GM21390 (cell line): ENCODE results near the gene CNNM4.

Experiments used
- ATAC-seq: cut with Tn5 transposase; IDR thresholded peaks from one replicate; pipeline ENCODE4 v1.9.1; 2021; ENCODE audit not compliant: unreplicated experiment

CNNM4 gene

DNA sequence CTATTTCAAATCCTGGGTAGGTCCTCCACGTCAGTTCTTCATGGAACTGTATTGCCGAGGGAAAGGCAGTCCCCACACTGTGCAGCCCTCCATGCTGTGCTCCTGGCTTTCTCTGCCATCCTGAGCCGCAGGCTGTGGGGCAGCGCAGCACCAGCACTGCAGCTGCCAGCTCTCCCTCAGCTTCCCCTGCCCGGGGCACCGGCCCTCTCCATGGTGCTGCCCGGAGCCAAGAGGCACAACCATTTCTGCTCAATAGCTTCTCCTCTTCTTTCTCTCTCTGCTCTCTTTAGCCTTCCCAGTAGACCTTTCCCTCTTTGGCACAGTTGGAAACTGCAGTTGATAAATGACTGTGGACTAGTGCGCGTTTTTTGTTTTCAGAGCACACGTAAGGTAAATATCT lies 71.0 kb downstream of the CNNM4 start:
- no peak for ATAC-seq

DNA sequence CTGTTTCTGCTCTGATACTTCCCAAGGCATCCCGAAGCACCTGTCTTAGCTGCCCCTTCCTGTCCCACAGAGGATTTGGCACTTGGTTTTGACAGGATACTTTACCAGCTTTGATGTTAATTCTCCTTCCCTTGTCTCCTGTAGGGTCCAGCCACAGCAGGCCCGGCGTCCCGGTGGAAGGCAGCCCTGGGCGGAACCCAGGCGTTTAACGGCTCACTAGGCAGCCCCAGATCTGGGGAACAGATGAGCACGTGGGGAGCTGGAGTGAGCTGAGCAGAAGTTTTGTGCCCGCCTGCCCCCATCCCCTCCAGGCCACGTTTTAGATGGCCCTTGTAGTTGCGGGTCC lies 71.7 kb downstream of the CNNM4 start:
- no peak for ATAC-seq

DNA sequence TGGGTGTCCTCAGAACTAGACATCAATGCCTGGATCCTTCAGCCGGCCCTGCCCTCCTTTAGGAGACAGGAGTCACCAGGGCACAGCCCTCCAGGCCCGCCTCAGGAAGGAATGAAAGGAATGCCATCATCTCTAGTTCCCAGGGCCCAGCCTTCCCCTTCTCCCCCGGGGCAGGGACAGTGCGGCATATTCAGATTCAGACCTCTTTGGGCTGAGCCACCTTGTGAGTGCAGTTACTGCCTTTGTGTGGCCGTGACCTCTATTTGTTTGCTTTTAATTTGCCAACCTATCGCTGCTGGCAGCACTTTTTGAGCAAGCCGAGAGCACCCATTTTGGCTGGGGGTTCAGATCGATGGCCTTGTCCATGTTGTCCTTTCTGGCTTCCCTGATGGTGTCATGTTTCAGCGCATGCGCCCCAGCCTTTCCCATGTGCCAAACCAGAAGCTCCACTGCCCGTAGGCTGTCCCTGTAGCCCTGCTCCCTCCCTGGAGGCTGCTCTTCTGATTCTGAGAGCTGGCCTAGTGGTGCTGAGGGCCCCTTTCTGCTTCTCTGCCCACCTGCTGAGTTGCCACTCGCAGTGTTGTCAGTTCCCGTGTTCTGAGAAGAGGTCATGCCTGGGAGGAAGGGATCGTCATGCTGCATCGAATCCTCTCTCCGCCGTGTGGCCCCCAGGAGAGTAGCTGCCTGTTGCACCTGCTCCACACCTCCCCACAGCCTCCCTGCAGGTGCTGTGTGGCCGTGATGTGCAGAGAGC lies 72.2 kb downstream of the CNNM4 start:
- no peak for ATAC-seq

DNA sequence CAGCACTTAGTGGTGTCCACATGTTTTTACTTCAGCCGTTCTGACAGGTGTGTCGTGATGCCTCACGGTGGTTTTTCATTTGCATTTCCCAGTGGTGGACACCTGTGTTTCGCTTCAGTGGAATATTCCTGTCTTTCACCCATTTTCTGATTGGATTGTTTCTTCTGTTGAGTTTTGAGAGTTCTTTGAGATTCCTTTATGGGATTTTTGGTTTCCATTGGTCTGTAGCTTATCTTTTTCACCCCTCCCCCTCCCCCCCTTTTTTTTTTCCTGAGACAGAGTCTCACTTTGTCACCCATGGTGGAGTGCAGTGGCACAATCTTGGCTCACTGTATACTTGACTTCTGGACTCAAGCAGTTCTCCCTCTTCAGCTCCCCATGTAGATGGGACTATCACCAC lies 75.1 kb downstream of the CNNM4 start:
- ATAC-seq, result no peak

DNA sequence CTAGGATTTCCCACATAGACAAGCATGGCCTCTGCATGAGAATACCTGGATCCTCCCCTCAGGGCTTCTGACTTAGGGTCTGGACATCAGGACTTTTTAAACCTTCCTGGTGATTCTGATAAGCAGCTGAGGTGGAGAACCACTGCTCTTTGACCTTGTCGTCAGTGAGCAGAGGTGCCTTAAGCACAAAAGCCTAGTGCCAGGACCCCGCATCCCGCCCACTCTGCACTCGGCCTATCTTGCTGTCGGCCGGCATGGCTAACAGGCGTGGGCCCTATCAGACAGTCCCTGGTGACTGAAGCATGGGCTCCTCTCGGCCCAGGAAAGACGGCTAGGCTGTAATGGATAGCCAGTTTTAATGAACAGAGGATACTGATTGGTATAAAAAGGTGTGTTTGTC lies 76.9 kb downstream of the CNNM4 start:
- no peak for ATAC-seq

DNA sequence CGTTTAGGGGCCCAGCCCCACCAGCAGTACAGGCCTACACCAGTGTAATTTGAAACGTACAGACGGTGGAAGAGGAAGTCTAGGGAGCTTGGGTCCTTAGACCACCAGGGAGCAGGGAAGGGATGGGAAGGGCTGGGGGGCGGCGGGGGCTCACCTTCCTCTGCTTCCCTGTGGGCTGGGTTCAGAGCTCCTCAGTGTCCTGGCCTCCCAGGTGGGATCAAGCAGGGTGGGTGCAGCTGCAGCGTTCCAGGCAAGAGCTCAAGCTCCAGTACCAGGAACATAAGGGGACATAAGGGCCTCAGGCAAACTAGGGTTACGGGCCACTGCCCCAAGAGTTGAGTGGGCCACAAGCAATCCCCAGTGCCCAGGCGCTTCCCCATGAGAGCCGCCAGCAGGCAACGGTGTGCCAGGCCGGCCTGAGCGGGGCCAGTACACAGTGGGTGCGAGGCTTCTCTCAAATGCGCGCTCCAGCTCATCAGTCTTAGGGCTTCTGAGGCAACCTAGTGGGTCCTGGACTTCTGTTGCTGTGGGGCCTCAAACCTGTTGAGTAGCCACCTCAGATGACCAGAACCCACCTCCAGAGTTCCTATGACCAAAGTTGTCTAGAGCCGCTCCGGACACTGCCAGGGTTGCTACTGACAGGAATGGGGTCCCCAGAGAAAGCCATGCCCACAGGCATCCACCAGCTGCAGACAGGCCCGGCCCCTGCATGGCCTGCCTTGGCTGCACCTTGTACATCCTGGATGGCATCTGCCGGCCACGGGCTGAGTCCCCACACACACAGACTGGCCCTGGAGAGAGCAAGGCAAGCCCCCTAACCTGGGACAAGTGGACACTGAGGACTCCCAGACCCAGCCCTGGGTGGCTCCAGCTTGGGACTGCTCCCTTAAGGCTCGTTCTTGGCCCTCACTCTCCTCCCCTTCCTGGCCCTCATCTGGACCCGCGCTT lies 77.9 kb downstream of the CNNM4 start:
- peak; percentile 13 for ATAC-seq

DNA sequence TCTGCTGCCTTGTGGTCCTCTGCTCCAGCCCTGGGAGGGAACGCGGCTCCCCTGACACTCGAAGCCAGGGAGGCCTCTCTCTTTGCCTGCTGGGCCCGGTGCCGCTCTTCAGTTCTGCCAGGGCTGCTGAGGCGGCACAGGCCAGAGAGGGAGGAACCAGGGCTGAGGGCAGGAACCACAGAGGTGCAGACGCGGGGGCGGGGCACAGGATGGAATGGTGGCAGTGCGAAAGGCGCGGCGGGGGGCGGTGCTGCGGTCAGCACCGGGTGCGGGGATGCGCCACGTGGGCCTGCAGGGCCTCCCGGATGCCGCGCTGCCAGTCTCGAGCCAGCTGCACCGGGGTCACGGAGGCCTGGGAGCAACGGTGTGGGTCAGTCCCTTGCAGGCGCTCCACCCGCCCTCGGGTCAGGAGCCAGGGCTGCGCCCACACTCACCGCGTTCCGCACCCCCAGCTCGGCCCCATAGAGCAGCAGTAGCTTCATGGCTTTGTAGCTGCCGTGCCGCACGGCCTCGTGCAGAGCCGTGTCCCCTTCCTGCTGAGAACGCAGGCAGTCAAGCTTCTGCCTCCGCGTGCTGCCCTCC lies 78.7 kb downstream of the CNNM4 start:
- peak; percentile 75 for ATAC-seq

DNA sequence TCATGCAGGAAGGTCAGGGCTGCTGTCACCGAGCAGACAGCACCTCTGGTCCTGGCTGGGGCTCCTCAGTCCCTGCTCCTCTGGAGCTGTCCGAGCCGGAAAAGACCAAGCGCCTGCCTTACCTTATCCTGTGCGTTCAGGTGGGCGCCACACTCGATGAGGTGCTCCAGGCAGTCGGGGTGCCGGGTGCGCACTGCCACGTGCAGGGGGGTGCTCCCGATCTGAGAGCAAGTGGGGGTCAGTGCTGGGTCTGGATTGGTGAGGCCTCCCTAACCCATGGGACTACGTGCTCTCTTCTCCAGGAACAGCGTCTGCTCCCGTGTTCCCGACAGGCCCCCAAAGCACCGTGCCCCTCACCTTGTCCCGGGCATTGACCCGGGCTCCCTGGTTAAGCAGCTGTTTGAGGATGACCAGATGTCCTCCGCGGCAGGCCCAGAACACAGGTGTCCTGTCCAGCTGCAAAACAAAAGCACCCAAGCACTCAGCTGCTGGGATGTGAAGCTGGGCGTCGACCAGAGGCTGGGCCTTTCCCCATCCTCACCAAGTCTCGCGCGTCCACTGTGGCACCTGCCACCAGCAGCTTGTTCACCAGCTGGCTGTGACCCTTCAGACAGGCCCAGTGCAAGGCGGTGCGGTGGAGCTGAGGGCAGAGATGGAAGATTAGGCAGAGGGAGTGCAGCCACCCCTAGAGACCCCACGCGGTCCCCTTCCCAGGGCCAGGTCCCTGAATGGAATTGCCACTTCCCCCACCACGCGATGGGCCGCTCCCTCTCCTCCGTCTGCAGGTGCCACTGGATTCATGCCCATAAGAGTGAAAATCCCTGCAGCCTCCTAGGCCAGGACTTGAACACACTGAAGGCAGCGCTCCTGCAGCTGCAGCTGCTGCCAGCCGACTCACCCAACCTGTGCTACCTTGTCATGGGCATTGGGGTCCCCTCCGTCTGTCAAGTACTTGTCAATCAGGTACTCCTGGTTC lies 79.5 kb downstream of the CNNM4 start:
- ATAC-seq, result no peak

DNA sequence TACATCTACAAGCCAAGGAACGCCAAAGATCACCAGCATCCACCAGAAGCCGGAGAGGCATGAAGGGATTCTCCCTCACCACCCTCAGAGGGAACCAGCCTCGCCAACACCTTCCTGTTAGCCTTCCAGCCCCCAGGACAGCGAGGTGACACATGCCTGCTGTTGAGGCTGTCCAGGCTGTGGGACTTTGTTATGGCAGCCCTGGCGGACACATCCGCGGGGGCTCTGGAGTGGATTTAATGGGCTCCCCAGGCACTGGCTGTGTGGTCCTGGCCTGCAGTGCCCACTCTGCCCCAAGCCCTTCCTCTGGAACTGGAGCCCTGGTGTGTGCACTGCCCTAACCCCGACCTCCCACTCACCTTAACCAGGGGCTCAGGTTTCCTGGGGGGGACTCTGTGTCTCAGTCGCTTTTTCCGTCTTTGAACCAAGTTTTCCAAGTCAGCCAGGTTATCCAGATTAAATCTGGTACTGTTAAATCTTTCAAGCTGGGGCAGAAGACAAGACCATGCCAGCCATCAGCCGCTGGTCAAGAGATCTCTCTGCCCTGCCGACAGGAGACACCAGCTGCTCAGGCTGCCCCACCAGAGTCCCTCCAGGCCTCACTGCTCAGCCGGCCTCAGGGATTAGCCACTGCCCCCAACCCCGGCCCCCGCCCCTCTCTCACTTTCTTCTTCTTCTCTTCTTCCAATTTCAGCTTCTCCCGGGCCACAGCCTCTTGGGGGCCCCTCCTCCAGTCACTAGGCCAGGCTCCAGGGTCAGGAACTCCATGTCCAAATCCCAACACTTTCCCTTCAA lies 81.2 kb downstream of the CNNM4 start:
- ATAC-seq, result no peak

DNA sequence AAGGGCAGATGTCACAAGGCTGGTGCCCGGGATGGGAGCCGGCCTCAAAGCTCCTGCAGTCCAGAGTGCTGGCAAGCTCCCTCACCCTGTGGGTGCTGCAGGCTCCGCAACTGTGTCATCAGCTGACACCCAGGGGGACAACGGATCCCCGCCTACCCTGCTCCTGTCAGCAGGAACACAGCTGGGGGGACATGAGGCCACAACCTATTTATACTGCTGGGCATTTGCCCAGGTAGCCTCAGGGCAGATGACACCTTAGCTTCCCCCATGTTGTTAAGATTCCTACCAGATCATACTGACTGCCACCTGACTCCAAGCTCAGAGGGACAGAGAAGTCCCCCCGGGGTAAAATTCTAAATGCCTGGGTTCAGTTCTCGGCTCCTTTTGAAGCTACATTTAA lies 81.9 kb downstream of the CNNM4 start:
- ATAC-seq, result no peak

DNA sequence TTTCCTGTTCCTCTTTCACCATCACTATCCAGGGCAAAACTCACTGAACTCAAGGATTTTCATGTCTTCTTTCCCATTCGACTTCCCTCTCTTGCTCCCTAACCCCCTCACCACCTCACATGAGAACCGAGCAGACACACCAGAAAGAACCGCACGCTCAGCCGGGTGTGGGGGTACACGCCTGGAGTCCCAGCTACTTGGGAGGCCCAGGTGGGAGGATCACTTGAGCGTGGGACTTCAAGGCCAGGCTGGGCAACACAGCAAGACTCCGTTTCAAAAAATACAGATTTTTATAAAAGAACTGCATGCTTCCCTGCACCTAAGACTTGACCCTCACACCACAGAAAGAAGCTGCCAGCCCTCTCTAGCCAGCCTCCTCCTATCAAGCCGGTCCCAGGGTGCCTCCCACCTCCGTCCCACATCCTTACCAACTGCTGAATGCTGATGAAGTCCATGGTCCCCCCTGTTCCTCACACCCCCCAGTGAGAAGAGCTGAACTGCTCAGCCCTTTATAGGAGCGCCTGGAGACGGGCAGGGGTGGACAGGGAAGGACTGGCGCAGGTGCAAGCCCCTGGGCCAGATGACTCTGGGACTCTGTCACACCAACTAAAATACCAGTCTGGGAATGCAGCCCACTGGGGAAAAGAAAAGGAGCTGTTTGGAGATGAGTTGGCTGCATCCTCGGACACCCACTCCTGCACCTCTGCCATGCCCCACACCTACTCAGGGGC lies 83.0 kb downstream of the CNNM4 start, which contains the start of gene ANKRD23:
TSS of gene ANKRD23 (minus strand) at position 484 of the 731 bp plus-strand sequence. CDS start at position 455, 29 bp downstream.
- ATAC-seq, result no peak

DNA sequence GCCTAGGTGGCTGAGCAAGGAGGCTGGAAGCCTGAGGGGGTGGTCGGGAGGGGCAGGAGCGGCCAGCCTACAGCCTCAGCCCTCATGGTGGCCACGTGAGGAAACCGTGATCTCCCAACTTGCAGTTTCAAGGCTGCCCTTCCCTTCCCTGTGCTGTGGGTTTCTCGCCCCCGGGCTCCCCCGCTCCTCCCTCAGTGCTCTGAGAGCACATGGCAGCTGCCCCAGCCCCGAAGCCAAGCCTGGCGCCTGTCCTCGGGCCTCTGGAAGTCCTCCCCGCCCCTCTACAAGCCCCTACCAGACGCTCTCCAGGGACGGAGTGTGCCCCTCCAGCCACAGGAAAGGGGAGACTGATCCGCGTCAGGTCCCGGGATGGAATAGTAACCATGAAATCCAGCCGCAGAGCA lies 83.7 kb downstream of the CNNM4 start:
- ATAC-seq, result no peak

DNA sequence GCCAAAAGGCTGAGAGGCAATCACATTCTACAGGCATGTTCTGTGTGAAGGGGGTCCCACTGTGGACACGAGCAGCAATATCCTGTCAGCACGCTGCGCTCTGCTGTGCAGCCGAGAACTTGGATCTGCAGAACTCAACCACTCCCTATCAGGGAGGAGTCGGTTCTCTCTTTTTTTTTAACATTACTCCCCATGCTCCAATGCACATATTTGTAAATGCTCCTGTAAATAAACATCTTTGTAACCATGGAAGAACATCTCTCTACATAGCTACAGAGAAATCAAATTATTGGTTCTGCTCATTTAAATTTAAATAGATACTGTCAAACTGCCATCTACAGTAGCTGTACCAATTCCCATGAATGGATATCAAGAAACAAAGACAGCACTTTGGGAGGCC lies 86.1 kb downstream of the CNNM4 start:
- ATAC-seq, result no peak

DNA sequence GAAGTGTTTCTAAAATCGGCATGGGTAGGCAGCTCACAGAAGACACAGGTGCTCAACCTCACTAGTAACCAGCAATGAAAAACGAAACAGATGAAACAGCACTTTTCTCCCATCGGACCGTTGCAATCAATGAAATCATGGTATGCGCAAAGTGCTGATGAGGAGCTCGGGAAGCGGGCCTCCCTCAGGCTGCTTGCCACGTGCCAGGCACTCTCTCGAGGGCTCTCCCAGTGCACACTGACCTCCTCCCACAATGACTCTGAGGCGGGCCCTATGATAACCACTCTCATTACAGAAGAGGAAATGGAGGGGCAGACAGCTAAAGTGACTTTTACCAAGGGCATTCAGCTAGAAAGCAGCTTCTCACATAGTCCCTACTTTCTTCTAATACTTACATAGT lies 86.9 kb downstream of the CNNM4 start:
- ATAC-seq, result no peak

DNA sequence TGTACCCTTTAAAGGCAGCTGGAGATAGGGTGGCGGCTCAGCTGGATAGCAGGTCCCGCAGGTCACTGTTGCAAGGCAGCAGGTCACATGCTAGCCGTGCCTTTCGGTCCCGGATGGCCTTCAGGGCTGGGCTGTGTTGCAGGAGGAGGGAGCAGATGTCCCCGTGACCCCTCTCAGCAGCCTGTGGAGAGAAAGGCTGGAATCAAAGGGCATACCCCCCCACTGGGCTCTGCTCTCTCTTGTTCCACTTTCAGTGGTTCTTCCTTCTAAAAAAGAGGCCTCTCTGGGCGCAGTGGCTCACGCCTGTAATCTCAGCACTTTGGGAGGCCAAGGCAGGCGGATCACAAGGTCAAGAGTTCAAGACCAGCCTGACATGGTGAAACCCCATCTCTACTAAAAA lies 87.6 kb downstream of the CNNM4 start:
- no peak for ATAC-seq

DNA sequence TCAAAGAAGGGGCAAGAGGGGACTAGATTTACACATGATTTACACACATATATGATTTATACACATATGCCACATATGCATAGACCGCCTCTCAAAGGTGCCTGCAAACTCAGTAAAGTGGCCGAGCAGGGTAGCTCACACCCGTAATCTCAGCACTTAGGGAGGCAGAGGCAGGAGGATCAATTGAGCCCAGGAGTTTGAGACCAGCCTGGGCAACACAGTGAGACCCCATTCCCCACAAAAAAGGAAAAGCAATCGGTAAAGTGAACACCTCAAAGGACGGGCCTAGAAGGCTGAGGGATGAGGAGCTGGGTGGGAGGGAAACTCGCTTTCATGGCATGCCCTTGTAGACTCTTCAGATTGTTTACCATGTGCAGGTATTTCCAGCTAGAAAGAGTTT lies 92.0 kb downstream of the CNNM4 start:
- ATAC-seq, result no peak

DNA sequence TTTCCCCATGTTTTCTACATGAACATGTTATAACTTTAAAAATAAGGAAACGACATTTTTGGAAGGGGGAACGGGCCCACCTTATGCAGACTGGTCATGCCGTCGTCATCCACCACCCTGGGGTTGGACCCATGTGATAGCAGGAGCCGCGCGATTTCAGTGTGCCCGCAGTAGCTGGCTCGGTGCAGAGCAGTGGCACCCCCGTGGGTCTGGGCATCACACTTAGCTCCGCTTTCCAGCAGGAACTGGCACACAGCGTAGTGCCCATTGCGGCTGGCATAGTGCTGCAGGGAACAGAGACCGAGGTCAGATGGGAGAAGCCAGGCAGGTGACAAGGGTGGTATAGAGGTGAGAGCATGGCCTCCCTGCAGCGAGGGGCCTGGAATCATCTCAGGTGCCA lies 92.6 kb downstream of the CNNM4 start:
- no peak for ATAC-seq

DNA sequence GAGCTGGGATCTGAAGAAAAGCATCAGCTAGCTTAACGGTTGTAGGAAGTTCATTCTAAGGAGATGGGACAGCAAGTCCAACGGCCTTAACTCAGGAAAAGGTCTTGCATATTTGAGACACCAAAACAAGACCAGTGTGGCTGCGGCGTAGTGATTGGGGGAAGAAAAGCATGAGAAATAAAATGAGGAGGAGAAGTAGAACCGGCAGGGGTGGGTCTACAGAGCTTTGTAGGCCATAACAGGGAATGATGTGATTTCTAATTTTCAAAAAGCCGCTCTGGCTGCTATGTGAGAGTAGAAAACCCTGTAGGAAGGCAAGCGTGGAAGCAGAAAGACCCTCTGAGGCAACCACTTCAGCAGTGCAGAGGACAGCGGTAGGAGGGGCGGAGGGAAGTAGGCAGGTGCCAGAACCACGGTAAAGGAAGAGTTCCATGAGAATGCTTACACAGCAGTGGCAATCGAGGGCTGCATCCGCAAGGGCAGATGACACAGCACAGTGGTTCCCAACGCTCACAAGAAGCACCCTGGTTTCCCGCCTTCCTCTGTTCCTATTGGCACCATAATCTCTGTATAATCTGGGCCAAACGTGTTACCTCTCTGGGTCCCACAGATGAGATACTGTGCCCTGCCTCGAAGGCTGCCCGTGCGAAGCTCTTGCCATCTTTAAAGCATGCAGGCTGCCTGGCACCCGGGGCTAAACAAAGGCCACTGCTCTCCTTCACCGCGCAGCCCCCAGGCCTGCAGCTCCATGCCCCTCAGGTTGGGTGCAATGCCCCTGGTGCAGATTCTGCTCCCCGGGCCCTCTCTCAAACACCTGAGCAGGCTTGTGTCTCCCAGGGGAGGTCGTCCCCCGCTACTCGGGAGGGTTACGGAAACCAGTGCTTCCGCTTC lies 96.3 kb downstream of the CNNM4 start:
- peak; percentile 21 for ATAC-seq
